GM19240 (cell line): ENCODE data around the gene DCLK2.

Source experiments
- DNase-seq: peaks from one replicate; pipeline ENCODE4 v3.0.0; 2011; ENCODE audit warnings: low spot score; ENCODE audit not compliant: insufficient read length

The DCLK2 gene

DNA sequence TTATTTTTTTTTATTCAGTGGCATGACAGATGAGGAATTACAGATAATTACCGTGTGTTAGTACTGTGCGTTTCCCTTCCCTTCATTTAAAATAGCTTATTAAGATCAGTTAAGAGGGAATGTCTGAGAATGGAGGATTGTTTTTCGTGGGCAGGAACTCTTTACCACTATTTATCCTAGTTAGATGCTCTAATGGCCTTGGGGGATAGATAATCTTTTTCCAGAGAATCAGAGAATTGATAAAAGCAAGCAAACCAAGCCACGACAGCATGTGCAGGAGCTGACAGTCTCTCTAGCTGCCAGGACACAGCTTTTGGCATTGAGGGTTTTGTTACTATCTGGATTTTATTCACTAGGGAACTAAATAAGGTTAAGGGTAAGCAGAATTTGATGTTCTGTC is 128.7 kb downstream of the DCLK2 start:
- no peak for DNase-seq

DNA sequence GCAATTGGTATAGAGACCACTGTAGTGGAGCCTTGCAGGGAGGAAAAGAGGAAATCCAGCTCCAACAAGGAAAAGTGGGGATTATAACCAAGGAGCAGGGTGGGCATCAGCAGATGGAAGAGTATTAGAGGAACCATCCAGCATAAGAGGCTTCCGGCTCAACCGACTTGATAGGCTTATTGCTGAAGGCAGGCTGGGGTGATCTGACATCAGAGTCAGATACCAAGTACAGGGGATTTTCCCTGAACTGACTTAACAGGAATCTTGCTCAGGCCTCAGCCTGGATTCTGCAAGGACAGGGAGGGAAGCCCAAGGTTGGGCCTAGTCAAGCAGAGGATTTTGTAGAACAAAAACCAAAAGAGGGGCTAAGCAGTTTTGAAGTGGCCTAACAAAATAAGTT is 129.6 kb downstream of the DCLK2 start:
- no peak for DNase-seq

DNA sequence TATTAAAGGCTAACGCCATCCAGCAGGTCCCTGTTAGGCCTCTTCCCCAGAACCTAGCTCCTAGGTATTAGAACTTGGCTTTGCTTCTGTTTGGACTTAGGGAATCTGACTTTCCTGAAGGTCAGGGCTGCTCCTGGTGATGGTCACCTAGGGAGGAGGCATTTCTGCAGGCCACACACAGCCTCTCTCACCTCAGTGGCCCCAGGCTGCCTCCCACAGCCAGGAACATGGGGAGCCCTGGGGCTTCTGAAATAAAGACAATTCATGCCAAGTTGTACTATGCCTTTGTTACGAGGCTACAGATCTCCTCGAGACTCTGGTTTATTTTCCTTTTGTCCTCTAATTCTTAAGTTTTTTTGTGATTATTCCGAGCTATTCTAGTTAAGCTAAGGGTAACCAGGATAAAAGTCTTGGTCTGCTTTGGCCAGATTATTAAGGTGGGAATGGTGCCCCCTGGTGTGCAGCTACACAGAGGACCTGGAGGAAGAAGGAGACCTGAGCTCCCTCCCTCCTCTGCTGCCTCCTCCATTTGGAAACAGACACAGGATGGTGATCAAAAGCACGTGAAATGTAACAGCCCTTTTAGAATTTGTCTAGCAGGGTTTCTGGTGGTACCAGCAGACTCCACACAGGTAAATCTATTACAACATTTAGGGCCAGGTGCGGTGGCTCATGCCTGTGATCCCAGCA is 131.0 kb downstream of the DCLK2 start:
- peak; percentile 13 for DNase-seq

DNA sequence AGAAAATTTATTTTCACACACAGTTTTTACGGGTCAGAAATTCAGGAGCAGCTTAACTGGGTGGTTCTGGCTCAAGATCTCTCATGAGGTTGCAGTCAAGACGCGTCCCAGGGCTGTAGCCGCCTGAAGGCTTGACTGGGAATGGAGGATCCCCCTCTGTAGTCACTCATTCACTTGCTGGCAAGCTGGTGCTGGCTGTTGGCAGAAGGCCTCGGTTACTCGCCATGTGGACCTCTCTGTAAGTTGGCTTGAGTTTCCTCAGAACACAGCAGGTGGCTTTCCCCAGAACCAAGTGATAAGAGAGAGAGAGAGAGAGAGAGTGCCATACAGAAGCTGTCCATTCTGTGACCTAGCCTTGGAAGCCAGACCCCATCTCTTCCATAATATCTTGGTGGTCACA is 132.8 kb downstream of the DCLK2 start:
- no peak for DNase-seq

DNA sequence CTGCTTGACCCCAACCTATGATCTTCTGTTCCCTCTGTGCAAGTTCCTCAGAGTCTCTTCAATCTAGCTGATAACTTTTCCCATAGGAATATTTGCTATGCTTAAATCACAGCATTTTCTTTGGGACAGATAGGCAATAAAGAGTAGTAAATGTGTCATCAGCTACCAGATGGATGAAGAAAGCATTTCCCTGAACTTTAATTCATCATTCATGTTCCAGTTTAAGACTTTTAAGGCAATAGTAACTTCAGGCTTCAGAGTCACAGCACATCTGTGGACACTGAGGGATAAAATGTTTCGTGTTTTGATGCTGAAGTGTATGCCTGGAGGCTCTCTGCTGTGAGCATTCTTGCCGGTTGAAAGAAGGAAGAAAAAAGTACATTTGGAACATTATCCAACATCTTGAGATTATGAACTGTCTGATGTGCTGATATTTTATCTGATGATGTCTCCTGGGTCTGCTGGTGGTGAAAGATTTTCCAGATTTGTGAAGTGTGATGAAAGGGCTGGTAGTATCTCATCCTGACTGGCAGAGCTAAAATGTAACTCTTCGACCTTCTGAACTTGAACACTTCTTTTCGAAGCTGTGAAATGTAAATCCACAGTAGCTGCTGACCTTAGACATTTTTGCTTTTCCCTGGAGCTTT is 133.7 kb downstream of the DCLK2 start:
- DNase-seq, result no peak

DNA sequence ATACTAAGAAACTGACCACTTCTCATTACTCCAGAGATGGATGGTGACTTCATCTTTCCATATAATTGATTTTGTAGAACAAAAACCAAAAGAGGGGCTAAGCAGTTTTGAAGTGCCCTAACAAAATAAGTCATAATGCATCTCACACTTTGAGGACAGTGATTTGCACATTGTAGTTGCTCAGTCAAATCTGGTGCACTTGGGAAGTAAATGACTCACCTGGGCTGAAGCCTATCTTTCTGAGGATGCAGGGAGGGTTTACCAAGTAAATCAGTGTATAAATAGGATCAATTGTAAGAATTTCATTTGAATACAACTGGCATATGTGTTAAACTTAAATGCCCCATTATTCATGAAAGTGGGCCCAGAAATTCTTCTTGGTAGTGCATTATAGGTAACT is 134.2 kb downstream of the DCLK2 start:
- no peak for DNase-seq

DNA sequence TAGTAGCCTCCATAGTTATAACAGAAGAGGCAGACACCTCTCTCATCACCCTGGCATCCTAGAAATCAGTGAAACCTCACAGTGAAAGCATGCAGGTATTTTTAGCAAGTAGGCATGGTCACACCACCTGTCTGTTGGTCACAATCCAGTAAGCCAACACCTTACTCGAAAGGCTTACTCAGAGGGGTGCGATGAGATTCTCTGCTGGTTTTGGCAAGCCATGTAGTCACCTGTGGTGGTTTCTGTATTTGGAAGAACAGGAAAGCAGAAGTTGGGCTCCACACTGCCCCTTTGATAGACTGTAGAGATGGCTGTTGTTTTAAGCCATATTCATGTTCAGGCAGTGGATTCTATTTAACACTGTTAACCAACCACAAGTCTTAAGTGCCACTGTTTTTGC is 134.7 kb downstream of the DCLK2 start:
- DNase-seq, result no peak

DNA sequence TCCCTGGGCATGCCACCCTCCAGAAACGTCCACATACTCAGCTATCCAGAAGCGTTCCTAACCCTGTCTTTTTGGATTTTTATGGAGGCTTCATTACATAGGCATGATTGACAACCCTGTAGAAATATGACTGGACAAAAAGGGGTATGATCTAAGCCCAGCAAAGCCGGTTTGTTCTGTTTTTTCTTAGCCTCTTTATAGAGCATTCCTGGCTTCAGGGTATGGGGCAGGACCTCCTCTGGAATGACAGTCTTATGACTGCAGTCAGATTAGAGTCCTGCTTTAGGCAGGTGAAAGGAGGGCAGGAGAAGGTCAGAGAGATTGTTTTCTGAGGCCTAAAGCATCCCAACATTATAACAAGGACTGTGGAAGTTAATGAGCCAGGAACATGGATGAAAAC is 137.4 kb downstream of the DCLK2 start:
- no peak for DNase-seq

DNA sequence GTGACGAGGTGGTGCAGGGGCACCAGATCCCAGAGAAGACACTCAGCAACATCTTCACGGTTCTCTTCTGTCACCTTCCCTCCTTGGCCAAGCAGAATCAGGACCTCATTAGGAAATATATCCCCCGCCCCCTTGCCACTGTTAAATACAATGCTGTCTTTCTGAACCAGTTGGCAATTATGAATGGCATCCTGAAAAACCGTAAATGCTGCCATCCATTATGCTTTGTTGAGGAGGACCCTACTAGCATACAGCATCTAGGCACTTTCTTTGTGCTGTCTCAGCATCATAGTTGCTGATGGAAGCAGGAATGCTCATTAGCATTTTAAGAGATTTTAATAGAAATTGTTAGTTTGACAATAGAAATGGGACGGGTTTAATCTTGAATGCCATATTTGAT is 138.5 kb downstream of the DCLK2 start:
- no peak for DNase-seq

DNA sequence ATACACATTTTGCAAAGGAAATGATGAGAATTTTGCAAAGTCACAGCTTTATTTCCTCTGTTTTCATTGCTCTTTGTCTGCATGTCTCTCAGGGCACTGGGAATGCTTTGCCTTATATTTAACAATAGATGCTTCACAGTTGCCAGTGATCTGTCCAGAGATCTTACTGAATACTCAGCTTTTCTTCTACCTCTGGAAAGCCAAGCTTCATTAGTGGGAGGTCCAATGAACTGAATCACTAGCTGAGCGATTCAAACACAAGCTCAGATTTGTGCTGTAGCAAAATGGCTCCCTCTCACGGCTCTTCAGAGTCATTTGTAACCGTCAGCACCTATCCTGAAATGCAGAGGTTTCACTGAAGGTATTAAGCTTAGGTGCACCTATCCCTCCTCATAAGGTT is 138.9 kb downstream of the DCLK2 start:
- no peak for DNase-seq

DNA sequence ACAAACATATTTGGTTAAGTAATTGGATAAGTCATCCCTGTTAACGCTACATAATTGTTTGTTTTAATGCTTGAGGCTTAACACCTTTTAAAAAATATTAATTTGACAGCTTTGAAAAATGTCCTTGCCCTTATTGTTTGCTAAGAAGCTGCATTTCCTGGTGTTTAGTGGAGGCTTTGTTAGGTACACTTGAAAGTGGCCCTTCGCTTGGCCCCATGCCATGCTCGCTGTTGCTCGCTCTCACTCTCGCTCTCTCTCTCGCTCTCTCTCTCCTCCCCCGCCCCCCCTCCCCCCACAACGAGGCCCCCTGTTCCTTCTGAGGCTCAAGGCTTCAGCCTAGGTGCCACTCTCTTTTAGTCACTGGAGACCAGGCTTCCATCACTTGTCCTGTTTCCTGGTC is 139.6 kb downstream of the DCLK2 start:
- no peak for DNase-seq

DNA sequence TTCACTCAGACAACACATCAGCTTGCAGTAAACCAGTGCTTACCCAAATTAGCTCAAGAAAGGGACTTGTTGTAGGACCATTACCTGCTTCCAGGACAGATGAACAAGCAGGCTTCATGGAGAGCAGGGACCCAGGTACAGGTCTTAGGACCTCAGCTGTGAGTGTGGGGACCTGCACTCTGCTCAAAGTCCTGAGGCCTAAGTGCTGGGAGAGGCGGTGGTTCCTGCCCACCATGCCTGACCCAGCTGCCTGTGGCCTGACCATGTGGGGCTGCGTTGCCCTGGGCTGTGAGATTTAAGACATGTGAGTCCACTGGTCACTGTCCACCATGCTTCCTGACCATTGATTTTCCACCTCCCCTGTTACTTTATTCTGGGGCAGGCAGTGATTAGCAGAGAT is 140.2 kb downstream of the DCLK2 start:
- DNase-seq, result no peak

DNA sequence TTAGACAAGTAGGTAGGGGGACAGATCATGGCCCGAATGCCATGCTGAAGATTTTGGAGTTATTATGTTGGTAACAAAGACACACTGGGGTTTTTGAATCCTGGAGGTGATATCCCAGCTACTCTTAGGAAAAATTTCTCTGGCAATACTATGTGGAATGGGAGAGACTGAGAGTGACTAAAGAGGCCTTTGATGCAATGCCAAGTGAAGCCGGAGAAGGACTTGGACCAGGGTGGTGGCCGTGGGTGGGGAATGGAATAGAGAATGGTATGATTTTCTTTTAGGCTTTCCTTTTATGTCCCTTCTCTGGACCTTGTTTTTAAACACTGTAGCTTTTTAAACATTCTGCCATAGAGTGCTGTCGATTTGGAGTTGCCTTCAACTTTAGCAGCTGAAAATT is 141.6 kb downstream of the DCLK2 start:
- no peak for DNase-seq

DNA sequence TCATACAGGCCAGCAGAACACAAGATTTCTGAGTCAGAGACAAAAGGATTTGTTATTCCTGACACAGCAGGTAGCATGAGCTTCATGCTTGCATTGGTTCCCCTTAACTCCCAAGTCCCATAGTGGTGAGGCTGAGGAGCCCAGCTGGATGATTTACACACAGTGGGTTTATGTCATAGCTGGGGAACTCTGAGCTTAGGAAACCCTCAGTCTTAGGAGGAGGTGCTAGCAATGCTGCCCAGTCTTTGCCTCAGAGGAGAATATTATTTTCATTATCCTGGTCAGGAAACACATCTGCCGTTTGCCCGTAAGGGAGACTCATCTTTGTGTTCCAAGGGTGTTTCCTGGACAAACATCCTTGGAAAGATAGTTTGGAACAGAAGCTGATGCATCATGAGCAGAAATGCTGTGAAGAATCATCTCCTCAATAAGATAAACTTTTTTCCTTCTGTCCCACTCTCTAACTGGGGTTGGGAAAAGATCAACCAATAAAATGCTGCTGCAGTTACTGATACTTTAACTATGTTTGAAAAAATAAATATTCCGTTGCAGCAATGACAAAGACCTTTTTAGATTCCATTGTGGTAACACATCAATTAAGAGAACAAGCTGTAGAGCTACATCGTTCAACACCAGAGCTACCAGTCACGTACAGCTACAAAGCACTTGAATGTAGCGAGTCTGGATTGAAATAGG is 146.8 kb downstream of the DCLK2 start:
- DNase-seq, result no peak

DNA sequence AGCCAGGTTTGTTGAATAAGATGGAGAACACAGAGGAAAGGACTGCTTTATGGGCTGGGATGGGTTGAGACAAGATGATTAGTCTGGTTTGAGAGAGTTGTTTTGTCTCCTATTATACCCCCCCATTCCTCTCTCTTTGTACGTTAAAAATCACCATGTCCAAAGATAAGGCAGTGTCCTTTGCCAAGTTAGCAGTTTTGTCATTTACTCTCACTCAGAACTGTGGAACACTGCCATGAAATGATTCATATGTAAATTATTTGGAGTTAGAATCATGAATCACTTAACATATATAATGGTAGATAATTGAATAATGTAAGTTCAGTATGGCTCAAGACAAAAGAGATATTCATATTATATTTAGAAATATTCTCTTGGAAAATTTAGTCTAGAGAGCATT is 151.3 kb downstream of the DCLK2 start:
- DNase-seq, result no peak

DNA sequence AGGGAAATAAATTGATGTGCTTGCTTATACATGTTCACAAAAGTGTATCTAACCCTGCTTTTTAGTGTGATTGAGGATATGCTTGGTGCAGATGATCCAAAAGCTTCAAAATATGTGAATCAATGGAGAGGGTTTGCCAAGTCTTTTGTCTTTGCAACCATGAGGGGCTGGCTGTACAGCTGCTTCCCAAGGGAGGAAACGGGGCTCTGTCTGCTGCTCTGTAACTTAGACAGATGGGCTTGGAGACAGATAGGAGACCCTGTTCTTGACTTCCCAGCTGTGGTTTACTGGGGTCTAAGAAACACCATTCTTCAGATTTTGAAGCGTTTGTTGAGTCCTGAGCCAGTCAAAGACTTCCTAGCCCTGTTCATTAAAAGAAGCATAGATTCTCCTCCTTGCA is 152.3 kb downstream of the DCLK2 start:
- DNase-seq, result no peak

DNA sequence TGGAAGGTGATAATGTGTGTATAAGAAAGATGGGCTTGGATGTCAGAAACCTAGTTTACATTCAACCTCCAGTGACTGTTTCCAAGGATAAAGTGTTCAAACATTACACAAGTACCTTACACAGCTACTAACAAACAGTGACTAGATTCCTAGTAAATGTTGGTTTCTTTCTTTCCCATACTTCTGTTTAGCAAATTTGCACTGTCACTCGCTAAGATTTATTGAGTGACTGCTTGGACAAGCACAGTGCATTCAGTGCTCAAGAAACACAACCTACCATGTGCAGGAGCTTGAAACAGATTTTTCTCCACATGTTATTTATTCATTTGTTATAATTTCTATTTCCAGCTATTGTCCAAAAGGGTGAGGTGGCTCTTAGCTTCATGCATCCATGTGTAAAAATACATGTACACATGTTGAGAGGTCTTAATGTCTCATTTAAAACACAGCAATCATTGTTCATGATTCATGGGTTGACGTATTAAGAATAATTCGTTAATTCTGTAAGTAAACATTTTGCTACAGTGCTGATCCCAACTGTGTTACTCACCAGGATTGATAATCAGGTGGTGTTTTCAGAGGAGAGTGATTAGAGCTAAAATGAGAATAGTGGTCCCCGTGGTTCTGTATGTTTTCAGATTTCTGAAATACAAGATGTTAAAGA is 153.0 kb downstream of the DCLK2 start:
- no peak for DNase-seq

DNA sequence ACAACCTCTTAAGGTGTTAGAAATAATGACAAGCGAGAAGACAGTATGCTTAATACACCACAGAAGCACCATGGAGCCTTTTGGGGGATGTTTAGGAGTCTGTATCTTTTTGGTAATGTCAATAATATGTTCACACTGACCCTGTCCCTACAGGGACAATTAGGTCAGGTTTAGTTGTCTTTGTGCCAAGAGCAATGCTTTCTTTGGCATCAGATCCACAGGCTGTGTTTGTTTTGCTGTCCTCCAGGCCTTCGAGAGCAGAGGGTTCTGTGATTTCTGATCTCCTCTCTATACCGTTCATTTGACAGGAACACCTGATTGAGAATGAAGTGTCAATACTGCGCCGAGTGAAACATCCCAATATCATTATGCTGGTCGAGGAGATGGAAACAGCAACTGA is 153.8 kb downstream of the DCLK2 start:
- no peak for DNase-seq

DNA sequence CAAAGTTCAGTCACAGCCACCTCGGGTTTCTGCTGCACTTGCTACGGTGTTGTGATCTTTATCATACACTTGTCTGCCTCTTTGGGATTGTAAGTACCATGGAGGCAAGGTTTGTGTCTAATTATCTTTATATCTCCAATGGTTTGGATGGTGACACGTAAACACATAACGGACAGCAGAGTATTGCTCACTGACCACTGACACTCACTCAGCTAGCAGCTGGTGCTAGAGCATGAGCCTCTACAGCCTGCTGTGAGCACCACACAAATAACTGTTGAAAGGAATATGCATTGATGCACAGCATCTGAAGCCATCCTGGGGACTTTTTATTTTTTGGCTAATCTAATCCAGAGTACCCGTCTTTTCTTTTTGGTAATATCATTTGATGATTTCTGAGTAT is 156.0 kb downstream of the DCLK2 start:
- DNase-seq, result no peak

DNA sequence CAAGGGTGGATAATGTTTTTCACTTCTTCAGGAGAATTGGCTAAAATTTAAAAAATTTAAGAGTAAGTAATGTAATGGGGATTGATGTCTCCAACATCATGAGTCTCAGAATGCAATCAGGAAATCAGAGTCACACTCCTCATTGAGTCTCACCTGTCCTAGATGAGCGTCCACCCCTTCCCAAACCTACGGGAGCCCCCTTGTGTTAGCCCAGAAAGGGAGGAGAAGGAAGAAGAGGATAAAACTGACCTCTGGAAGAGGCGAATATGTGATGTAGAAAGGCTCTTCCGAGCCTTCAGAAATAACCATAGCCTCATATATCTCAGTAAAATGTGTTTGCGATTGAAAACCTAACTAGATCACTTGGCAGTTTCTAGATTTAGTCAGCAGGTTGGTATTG is 157.1 kb downstream of the DCLK2 start:
- no peak for DNase-seq

DNA sequence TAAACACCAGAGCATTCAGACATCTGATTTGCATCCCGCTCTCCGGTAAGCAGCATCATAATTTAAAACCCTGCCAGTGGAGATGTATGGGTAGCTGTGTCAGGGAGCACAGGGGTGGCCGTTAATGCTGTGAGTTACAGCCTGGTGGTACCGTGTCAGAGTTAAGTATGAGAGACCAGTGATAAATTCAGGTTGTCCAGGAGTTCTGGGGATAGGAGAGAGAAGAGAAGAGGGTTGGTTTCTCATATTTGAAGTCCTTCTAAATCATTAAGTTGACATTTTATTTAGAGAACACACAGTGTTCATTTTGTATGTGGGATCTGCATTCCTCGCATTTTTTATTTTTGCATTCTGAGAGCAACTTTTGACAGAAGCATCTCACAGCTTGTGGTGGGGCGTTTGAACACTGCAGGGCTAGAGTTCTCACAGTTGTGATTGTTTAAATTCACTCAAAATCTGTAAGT is 157.6 kb downstream of the DCLK2 start:
- no peak for DNase-seq

DNA sequence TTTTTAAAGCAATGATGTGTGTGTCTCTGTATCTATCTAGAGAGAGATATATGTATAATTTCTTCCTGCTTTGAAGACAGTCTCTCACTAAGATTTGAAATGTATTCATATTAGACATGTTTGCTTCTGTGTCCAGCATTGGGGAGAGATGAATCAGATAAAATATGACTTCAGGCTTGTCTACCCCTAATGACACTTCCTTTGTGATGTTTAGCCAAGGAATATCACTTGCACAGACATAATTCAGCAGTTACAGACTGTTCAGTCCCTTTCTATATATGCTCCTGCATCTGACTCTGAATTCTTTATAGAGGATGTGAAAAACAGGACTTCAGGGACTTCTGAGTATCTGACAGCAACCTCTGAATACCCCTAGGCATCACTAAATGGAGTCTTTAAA is 158.4 kb downstream of the DCLK2 start:
- no peak for DNase-seq
